HG03520 (cell line): ENCODE data around the gene ZBTB21.
"Not testable (repeated sequence)": the region's sequence is repeated elsewhere in the genome, so short reads cannot be mapped to it uniquely, and the experiment has no call there.

Experiments used
- ATAC-seq: cut with Tn5 transposase; IDR thresholded peaks from one replicate; pipeline ENCODE4 v1.9.1; 2021; ENCODE audit warnings: mild to moderate bottlenecking, moderate library complexity; ENCODE audit not compliant: unreplicated experiment

ZBTB21 gene

DNA sequence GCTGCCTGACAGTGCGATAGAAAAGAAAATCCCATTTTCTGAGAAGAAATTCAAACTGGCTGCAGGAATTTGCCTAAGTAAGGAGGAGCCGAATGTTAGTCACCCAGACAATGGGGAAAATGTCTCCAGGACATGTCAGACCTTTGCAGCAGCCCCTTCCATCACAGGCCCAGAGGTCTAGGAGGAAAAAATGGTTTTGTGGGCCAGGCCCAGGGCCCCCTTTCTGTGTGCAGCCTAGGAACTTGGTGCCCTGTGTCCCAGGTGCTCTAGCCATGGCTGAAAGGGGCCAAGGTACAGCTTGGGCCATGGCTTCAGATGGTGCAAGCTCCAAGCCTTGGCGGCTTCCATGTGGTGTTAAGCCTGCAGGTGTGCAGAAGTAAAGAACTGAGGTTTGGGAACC is 14.6 kb downstream of the ZBTB21 start:
- no peak for ATAC-seq

- ATAC-seq: not testable (repeated sequence)
Observed at GRCh38 chr21:41994613-41995012, 15.5 kb downstream of the ZBTB21 start.

DNA sequence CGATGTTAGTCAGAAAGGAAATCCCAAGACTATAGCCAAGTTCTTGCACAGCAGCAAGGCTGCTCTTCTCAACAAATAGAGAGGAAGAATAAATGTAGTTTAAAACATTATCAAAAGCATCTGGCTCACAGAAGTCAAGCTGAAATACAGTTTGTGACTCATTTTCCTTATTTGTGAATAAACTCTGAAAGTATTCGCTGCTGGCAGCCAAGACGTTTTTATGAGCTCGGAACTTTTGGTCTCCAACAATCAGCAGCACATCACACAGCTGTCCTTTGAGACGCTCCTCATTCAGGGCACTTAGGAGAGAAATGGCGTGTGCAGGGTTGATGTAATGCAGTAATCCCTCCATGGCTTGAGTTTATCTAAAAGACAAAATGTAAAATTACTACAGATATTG is 16.4 kb downstream of the ZBTB21 start:
- no peak for ATAC-seq

DNA sequence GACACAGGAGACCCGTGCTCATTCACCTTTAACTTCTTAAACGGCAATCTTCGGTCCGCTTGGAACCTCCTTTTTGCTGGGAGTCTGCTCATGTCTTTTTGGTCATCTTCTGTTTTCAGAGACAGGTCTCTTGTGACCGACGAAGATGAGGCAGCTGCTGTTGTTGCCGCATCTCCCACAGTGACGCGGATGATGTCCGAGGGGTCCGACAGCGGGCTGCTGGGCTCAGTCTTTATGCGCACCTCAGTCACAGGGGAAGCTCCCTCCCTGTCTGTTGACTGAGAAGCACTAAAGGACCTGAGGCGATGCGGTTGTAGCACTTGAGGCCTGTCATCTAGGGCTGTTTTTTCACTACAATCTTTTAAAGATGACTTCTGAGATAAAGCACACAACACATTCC is 17.6 kb downstream of the ZBTB21 start:
- no peak for ATAC-seq

GRCh38 chr21:41991659-41992058 is 18.5 kb downstream of the ZBTB21 start:
- ATAC-seq: no peak

GRCh38 chr21:41989698-41990097 is 20.5 kb downstream of the ZBTB21 start:
- ATAC-seq: no peak

GRCh38 chr21:41987310-41987709 is 22.9 kb downstream of the ZBTB21 start:
- no peak for ATAC-seq

DNA sequence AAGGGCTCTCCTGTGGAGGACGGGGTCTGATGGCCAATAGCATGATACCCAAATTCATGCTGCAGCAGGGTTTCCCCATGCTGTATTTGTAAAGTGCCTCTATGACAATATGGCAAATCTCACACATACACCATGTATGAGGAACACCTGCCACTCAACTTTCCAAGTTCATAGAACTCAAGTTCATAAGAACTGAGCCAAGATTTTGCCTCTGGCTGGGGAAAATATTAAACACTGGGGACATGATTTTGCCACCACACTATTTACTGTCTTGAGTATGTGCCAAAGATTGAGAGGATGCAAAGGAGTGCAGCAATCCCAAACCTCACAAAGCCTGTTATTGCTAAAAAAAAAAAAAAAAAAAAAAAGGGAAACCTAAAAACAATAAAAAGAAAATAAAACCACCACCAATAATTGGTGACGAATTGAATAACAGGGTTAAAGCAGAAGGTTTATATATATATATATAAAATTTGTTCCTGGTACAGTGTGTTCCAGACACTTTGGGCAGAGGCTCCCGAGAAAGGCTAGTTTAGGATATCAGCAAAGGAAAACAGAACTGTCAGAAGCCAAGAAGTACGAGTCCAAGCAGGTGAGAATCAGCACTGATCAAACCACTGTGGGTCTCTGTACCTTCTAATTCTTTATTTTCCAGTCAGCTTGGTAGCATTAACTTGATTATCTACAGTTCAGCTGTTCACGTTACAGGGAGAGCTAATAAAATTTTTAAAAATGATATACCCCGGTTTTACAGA is 24.3 kb downstream of the ZBTB21 start:
- ATAC-seq: no peak

GRCh38 chr21:41983229-41983628 is 26.9 kb downstream of the ZBTB21 start:
- ATAC-seq: no peak

- ATAC-seq: no peak
Observed at GRCh38 chr21:41980561-41980960, 29.6 kb downstream of the ZBTB21 start.

DNA sequence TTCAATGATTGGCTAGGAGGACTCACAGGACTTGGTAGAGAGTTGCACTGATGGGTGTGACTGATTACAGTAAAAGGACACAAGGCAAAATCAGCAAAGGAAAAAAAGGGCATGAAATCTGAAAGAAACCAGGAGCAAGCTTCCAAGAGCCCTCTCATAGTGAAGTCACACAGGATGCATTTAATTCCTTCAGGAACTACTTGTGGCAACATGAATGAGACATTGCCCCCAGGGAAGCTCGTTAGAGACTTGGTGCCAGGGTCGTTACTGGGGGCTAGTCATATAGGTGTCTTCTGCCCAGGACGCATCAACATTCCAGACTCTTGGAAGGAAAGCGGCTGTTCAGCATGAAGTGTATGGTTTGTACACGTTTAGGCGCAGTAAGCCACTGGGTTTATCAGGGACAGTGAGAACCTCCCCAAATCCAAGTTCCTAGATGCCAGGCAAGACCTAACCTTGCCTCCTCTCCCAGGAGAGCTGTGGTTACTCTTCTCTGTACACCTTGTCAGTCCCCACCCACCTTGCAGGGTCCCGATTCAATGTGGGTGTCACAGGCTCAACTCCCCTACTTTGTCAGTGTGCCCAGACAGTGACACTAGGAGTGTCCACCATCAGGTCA is 30.3 kb downstream of the ZBTB21 start:
- ATAC-seq: no peak

GRCh38 chr21:41979335-41979734 is 30.8 kb downstream of the ZBTB21 start:
- no peak for ATAC-seq

DNA sequence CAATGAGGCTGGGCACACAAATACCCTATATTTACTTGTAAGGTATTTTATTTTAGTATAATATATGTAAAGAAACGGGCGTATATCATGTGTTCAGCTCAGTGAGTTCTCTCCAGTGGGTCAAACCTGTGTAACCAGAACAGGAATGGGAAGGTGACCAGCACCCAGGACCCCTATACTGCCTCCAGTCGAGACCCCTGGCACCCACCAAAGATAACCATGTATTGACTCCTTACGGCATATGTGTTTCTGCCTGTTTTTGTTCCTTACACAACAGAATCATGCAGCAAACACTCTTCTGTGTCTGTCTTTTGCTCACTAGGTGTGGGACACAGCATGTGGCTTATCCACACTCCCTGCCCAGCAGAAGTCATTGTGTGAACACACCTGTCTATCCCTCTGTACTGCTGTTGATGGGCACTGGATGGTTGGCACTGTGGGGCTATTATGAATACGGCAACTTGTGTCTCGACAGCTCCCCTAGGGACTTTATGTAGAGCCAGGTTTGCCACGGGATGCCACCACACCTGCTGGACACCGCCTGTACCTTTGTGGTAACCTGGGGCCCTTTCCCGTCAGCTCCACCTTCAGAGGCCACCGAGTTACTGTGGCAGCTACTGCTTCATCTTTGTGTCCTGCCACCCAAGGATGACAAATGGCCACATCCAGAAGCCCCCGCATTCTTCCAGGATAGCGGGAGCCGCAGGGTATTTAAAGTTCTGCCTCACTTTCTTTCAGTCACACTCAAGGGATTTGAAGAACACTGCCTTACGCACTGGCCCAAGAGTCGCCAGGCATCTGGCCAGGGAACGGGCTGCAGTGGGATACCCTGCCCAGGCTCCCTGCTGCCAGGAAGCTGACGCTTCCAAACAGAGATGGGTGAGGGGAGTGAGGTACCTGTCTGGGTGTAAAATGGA is 32.9 kb downstream of the ZBTB21 start:
- no peak for ATAC-seq

DNA sequence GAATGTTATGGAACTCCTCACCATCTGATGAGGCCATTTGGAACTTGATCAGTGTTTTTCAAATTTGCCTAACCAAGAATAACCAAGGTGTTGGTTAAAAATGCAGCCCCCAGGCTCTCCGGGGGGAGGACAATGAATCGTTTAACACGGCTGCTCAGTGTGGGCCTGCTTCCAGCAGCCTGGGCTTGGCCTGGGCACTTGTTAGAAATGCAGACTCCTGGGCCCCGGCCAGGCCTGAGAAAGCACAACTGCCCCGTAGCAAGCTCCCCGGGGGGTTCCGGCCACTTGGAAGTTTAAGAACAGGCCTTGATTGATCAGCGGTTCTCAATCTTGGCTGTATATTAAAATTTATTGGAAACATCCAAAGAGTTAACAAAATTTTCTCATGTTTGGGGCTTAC is 33.5 kb downstream of the ZBTB21 start:
- ATAC-seq: no peak

DNA sequence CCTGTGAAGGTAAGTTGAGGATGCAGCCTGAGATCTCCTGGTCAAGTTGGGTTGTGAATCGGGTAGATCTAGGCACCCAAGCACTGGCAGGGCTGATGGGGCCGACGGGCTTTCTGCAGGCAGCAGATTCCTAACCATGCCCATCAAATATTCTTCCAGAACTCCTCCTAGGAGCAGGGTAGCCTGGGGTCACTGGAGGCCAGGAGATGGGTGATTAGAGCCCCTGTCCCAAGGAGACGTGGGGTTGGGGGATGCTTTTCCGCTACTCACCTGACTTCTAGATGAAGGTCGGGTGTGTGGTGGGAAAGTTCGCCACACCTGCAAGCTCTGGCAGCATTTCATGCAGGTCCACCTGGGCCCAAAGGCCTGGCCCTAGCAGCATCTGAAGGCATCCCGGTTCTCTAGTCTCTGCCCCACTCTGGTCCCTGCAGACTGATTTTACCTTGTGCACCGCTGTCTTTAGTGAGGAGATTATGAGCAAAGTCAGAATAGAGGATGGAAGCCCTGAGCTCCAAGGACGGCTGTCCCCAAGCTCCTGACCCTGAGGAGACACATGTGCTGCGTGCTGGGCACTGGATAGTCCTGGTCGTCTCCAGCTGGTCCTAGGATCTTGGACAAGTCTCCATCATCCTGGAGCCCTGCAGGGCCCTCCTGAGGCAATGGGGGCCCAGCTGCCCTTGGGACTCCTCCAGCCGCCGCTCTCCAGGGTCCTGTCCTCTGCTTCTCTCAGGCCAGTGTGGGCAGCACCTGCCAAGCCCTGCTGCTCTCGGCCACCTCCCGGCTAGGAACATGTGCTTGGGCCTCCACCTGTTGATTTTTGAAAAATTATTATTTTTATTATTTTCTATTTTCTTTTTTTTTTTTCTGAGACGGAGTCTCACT is 34.5 kb downstream of the ZBTB21 start:
- no peak for ATAC-seq

DNA sequence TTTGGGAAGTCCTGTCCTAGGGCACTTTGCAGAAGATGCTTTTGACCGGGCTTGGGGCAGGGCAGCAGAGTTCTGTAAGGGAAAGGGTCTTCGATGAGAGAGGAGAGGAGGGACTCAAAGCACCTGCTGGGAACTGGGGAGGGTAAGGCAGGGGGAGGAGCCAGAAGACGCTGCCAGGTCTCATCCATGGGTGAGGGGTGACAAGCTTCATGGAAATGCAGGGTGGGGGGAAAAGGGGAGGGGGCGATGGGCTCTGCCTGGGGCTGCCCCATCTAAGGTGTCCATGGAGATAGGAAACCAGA is 35.5 kb downstream of the ZBTB21 start:
- no peak for ATAC-seq

GRCh38 chr21:41973861-41974751 is 36.1 kb downstream of the ZBTB21 start:
- ATAC-seq: no peak

DNA sequence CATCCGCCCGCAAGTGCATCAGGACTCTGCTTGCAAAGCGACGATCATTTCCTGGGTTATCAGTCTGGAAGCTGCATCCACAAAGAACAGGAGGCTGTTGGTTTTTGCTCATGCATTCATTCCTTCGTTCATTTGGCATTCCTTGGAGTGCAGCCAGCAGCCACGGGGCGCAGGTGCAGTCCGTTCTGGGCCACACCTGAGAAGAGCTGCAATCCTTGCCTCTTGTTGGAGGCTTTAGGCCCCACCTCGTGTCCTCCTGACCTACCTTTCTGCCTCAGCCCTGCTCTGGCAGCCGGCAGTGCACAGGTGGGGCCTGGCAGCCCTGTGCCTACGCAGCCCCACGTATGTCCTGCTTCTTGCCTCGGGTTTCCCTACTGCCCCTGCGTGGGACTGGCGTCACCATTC is 36.7 kb downstream of the ZBTB21 start:
- no peak for ATAC-seq

GRCh38 chr21:41972511-41973205 is 37.5 kb downstream of the ZBTB21 start:
- no peak for ATAC-seq
